Measurements from ENCODE around the gene SIRT7.

Gene SIRT7

GRCh38 chr17:81870981-81871386, 47.0 kb downstream of the SIRT7 start, which contains the start of gene ARHGDIA:
TSS of gene ARHGDIA (minus strand) at chr17:81871337. CDS start at chr17:81869930, 1,407 bp downstream.
- H3K4me1 ChIP-seq (ENCODE audit: control insufficient read depth in 5 of 5, insufficient read depth in 5 of 5, low read length in 5 of 5), result peaks cover 0 to 50% (median 44%) of the 10 kb centered on the region in 5 donors
- H3K27me3 ChIP-seq (ENCODE audit: control insufficient read depth in 5 of 5, insufficient read depth in 4 of 5, low read length in 5 of 5), result no peaks in the 10 kb centered on the region
- H3K36me3 ChIP-seq (ENCODE audit: control insufficient read depth in 5 of 5, insufficient read depth in 5 of 5, low read length in 5 of 5), result peaks cover 0 to 26% (median 21%) of the 10 kb centered on the region in 5 donors

GRCh38 chr17:81870131-81870980, 47.6 kb downstream of the SIRT7 start:
- H3K9me3 ChIP-seq (ENCODE audit: control insufficient read depth in 5 of 5, low read length in 5 of 5), result no peaks in the 10 kb centered on the region
- H3K4me1 ChIP-seq (ENCODE audit: control insufficient read depth in 5 of 5, insufficient read depth in 5 of 5, low read length in 5 of 5), result peaks cover 0 to 54% (median 44%) of the 10 kb centered on the region in 5 donors
- H3K27ac ChIP-seq (ENCODE audit: low read depth, low read length), result peak overlapping the region; percentile 94
- no peaks in the 10 kb centered on the region for H3K27me3 ChIP-seq (ENCODE audit: control insufficient read depth in 5 of 5, insufficient read depth in 4 of 5, low read length in 5 of 5)
- peak overlapping the region; percentile 75 to 91 (median 87) for H3K4me3 ChIP-seq (ENCODE audit: low read depth in 1 of 5, low read length in 5 of 5)
- peaks cover 0 to 27% (median 25%) of the 10 kb centered on the region in 5 donors for H3K36me3 ChIP-seq (ENCODE audit: control insufficient read depth in 5 of 5, insufficient read depth in 5 of 5, low read length in 5 of 5)
- peak overlapping the region; percentile 56 to 97 (median 91) for H3K9ac ChIP-seq (ENCODE audit: low read length in 5 of 5)

More at GRCh38 chr17:81870981-81871386, 47.0 kb downstream of the SIRT7 start, which contains the start of gene ARHGDIA:
- Histone ChIP-seq H3K27ac (ENCODE audit: low read depth, low read length) (peak within 1 kb of the TSS; percentile 99), H3K9ac (ENCODE audit: low read length in 5 of 5) (peak within 1 kb of the TSS; percentile 87 to 98 (median 97)), H3K9me3 (ENCODE audit: control insufficient read depth in 5 of 5, low read length in 5 of 5) (no peaks in the 10 kb centered on the region), H3K4me3 (ENCODE audit: low read depth in 1 of 5, low read length in 5 of 5) (peak within 1 kb of the TSS; percentile 82 to 91 (median 87))

GRCh38 chr17:81869221-81870130, 48.5 kb downstream of the SIRT7 start:
- Histone ChIP-seq H3K4me3 (ENCODE audit: low read depth in 1 of 5, low read length in 5 of 5) (peak overlapping the region; percentile 75 to 91 (median 87)), H3K36me3 (ENCODE audit: control insufficient read depth in 5 of 5, insufficient read depth in 5 of 5, low read length in 5 of 5) (peaks cover 0 to 29% (median 25%) of the 10 kb centered on the region in 5 donors), H3K27ac (ENCODE audit: low read depth, low read length) (peak overlapping the region; percentile 94), H3K9ac (ENCODE audit: low read length in 5 of 5) (peak overlapping the region in 4 of 5 donors; percentile 84 to 97 (median 94)), H3K27me3 (ENCODE audit: control insufficient read depth in 5 of 5, insufficient read depth in 4 of 5, low read length in 5 of 5) (no peaks in the 10 kb centered on the region), H3K9me3 (ENCODE audit: control insufficient read depth in 5 of 5, low read length in 5 of 5) (no peaks in the 10 kb centered on the region), H3K4me1 (ENCODE audit: control insufficient read depth in 5 of 5, insufficient read depth in 5 of 5, low read length in 5 of 5) (peaks cover 0 to 54% (median 44%) of the 10 kb centered on the region in 5 donors)

- Histone ChIP-seq H3K36me3 (ENCODE audit: control insufficient read depth in 5 of 5, insufficient read depth in 5 of 5, low read length in 5 of 5) (peaks cover 0 to 31% (median 25%) of the 10 kb centered on the region in 5 donors), H3K27ac (ENCODE audit: low read depth, low read length) (peak overlapping the region; percentile 94), H3K4me1 (ENCODE audit: control insufficient read depth in 5 of 5, insufficient read depth in 5 of 5, low read length in 5 of 5) (peaks cover 0 to 54% (median 44%) of the 10 kb centered on the region in 5 donors), H3K9me3 (ENCODE audit: control insufficient read depth in 5 of 5, low read length in 5 of 5) (no peaks in the 10 kb centered on the region), H3K27me3 (ENCODE audit: control insufficient read depth in 5 of 5, insufficient read depth in 4 of 5, low read length in 5 of 5) (no peaks in the 10 kb centered on the region), H3K4me3 (ENCODE audit: low read depth in 1 of 5, low read length in 5 of 5) (no peak overlapping the region), H3K9ac (ENCODE audit: low read length in 5 of 5) (no peak overlapping the region)
Observed at GRCh38 chr17:81868674-81869220, 49.2 kb downstream of the SIRT7 start.

GRCh38 chr17:81867991-81868673, 49.8 kb downstream of the SIRT7 start:
- Histone ChIP-seq H3K9ac (ENCODE audit: low read length in 5 of 5) (peak overlapping the region in 1 of 5 donors; percentile 32), H3K4me1 (ENCODE audit: control insufficient read depth in 5 of 5, insufficient read depth in 5 of 5, low read length in 5 of 5) (peaks cover 0 to 54% (median 44%) of the 10 kb centered on the region in 5 donors), H3K27ac (ENCODE audit: low read depth, low read length) (peak overlapping the region; percentile 16), H3K9me3 (ENCODE audit: control insufficient read depth in 5 of 5, low read length in 5 of 5) (no peaks in the 10 kb centered on the region), H3K4me3 (ENCODE audit: low read depth in 1 of 5, low read length in 5 of 5) (no peak overlapping the region), H3K36me3 (ENCODE audit: control insufficient read depth in 5 of 5, insufficient read depth in 5 of 5, low read length in 5 of 5) (peaks cover 0 to 36% (median 26%) of the 10 kb centered on the region in 5 donors), H3K27me3 (ENCODE audit: control insufficient read depth in 5 of 5, insufficient read depth in 4 of 5, low read length in 5 of 5) (no peaks in the 10 kb centered on the region)

- Histone ChIP-seq H3K9me3 (ENCODE audit: control insufficient read depth in 5 of 5, low read length in 5 of 5) (no peaks in the 10 kb centered on the region), H3K27ac (ENCODE audit: low read depth, low read length) (peak overlapping the region; percentile 16), H3K27me3 (ENCODE audit: control insufficient read depth in 5 of 5, insufficient read depth in 4 of 5, low read length in 5 of 5) (no peaks in the 10 kb centered on the region), H3K9ac (ENCODE audit: low read length in 5 of 5) (peak overlapping the region in 1 of 5 donors; percentile 32), H3K4me1 (ENCODE audit: control insufficient read depth in 5 of 5, insufficient read depth in 5 of 5, low read length in 5 of 5) (peaks cover 0 to 54% (median 44%) of the 10 kb centered on the region in 5 donors), H3K36me3 (ENCODE audit: control insufficient read depth in 5 of 5, insufficient read depth in 5 of 5, low read length in 5 of 5) (peaks cover 0 to 37% (median 26%) of the 10 kb centered on the region in 5 donors), H3K4me3 (ENCODE audit: low read depth in 1 of 5, low read length in 5 of 5) (no peak overlapping the region)
Observed at GRCh38 chr17:81867170-81867990, 50.6 kb downstream of the SIRT7 start.

- no peaks in the 10 kb centered on the region for H3K9me3 ChIP-seq (ENCODE audit: control insufficient read depth in 5 of 5, low read length in 5 of 5)
- no peak overlapping the region for H3K4me3 ChIP-seq (ENCODE audit: low read depth in 1 of 5, low read length in 5 of 5)
- peaks cover 0 to 54% (median 42%) of the 10 kb centered on the region in 5 donors for H3K4me1 ChIP-seq (ENCODE audit: control insufficient read depth in 5 of 5, insufficient read depth in 5 of 5, low read length in 5 of 5)
- H3K27me3 ChIP-seq (ENCODE audit: control insufficient read depth in 5 of 5, insufficient read depth in 4 of 5, low read length in 5 of 5), result no peaks in the 10 kb centered on the region
- peaks cover 0 to 37% (median 26%) of the 10 kb centered on the region in 5 donors for H3K36me3 ChIP-seq (ENCODE audit: control insufficient read depth in 5 of 5, insufficient read depth in 5 of 5, low read length in 5 of 5)
- H3K27ac ChIP-seq (ENCODE audit: low read depth, low read length), result peak overlapping the region; percentile 16
- H3K9ac ChIP-seq (ENCODE audit: low read length in 5 of 5), result peak overlapping the region in 1 of 5 donors; percentile 7
Observed at GRCh38 chr17:81866440-81867169, 51.4 kb downstream of the SIRT7 start.

GRCh38 chr17:81865733-81866439, 52.1 kb downstream of the SIRT7 start:
- no peak overlapping the region for H3K27ac ChIP-seq (ENCODE audit: low read depth, low read length)
- peak overlapping the region in 1 of 5 donors; percentile 7 for H3K9ac ChIP-seq (ENCODE audit: low read length in 5 of 5)
- no peak overlapping the region for H3K4me3 ChIP-seq (ENCODE audit: low read depth in 1 of 5, low read length in 5 of 5)
- no peaks in the 10 kb centered on the region for H3K27me3 ChIP-seq (ENCODE audit: control insufficient read depth in 5 of 5, insufficient read depth in 4 of 5, low read length in 5 of 5)
- H3K36me3 ChIP-seq (ENCODE audit: control insufficient read depth in 5 of 5, insufficient read depth in 5 of 5, low read length in 5 of 5), result peaks cover 0 to 37% (median 26%) of the 10 kb centered on the region in 5 donors
- H3K4me1 ChIP-seq (ENCODE audit: control insufficient read depth in 5 of 5, insufficient read depth in 5 of 5, low read length in 5 of 5), result peaks cover 3 to 54% (median 43%) of the 10 kb centered on the region in 5 donors
- H3K9me3 ChIP-seq (ENCODE audit: control insufficient read depth in 5 of 5, low read length in 5 of 5), result no peaks in the 10 kb centered on the region

Measured in subcutaneous abdominal adipose tissue (tissue), 5 donors.